ENCODE measurements around the gene ADAMTS8.

DNA sequence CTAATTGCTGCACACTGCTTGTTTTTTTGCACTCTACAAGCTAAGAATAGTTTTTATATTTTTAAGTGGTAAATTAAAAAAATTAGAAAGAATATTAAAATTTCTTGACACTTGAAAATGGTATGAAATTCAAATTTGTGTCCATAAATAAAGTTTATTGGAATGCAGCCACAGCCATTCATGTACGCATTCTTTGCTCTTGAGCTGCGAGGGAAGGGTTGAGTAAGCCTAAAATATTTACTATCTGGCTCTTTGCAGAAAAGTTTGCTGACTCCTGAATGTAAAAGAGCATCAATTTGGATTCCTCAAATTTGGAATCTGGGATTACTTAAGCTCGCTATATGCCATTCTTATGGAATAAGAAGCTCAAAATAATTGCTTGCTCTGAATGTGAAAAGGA lies 3.4 kb upstream of the ADAMTS8 start:
- no peak for TF ChIP-seq POLR2A (IDR thresholded peaks at IDR 0.05)
- TF ChIP-seq, protein P1, sequence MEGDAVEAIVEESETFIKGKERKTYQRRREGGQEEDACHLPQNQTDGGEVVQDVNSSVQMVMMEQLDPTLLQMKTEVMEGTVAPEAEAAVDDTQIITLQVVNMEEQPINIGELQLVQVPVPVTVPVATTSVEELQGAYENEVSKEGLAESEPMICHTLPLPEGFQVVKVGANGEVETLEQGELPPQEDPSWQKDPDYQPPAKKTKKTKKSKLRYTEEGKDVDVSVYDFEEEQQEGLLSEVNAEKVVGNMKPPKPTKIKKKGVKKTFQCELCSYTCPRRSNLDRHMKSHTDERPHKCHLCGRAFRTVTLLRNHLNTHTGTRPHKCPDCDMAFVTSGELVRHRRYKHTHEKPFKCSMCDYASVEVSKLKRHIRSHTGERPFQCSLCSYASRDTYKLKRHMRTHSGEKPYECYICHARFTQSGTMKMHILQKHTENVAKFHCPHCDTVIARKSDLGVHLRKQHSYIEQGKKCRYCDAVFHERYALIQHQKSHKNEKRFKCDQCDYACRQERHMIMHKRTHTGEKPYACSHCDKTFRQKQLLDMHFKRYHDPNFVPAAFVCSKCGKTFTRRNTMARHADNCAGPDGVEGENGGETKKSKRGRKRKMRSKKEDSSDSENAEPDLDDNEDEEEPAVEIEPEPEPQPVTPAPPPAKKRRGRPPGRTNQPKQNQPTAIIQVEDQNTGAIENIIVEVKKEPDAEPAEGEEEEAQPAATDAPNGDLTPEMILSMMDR (IDR thresholded peaks at IDR 0.05): no peak
